Thymus (tissue), 11 donors: ENCODE data around the gene LARP4B. TPM values are rescaled to one million over a fixed set of nuclear protein-coding genes. Genes with fewer than 3 reads are reported as not detected.

ENCODE experiments used
- DNase-seq, 9 donors: peaks; one replicate each; pipeline ENCODE4 v3.0.0-alpha.2; 2013; ENCODE audit warnings: low spot score in 9 of 9, low read depth in 6 of 9, missing footprints in 1 of 9
- H3K27ac ChIP-seq, 2 donors: one replicate each; pipeline ENCODE4 v1.5.1; 2013; ENCODE audit warnings: control low read depth in 1 of 2, low read depth in 1 of 2, low read length in 1 of 2, mild to moderate bottlenecking in 1 of 2, moderate library complexity in 1 of 2
- H3K27me3 ChIP-seq, 2 donors: one replicate each; pipeline ENCODE4 v1.5.1; 2013; ENCODE audit warnings: low read length in 1 of 2; ENCODE audit not compliant: control insufficient read depth in 2 of 2, insufficient read depth in 1 of 2
- H3K36me3 ChIP-seq, 2 donors: one replicate each; pipeline ENCODE4 v1.5.1; 2013; ENCODE audit warnings: low read length in 1 of 2, mild to moderate bottlenecking in 1 of 2, moderate library complexity in 1 of 2; ENCODE audit not compliant: control insufficient read depth in 2 of 2, insufficient read depth in 2 of 2
- H3K4me1 ChIP-seq, 2 donors: one replicate each; pipeline ENCODE4 v1.5.1; 2013; ENCODE audit warnings: low read length in 2 of 2; ENCODE audit not compliant: control insufficient read depth in 2 of 2, insufficient read depth in 2 of 2
- H3K4me3 ChIP-seq, 2 donors: one replicate each; pipeline ENCODE4 v1.5.1; 2013; ENCODE audit warnings: low read length in 2 of 2, control low read depth in 1 of 2, mild to moderate bottlenecking in 1 of 2
- H3K9me3 ChIP-seq, 2 donors: one replicate each; pipeline ENCODE4 v1.5.1; 2013; ENCODE audit warnings: low read length in 1 of 2, mild to moderate bottlenecking in 1 of 2; ENCODE audit not compliant: control insufficient read depth in 2 of 2, insufficient read depth in 1 of 2
- WGBS: extraction: QIAGEN DNeasy Blood & Tissue Kit; methylation state at CpG from one replicate; pipeline ENCODE4 v1.1.7; 2013; 5-methylcytosine and 5-hydroxymethylcytosine counted together
- polyA plus RNA-seq: library from polyadenylated mRNA; stranded (reverse); fragments of 200-250 nt; gene quantifications from one replicate; pipeline ENCODE4 v1.2.3, GENCODE V29; 2013
- total RNA-seq: library from RNA; stranded (reverse); fragments of 120-200 nt; gene quantifications from one replicate; pipeline ENCODE4 v1.2.4, GENCODE V29; 2013
- donor health status: healthy.

The LARP4B gene
- total and polyA plus RNA-seq, 2 donors = 19.3 to 22.0 TPM

- peaks cover 17 to 44% of the 10 kb centered on the region in 2 donors for H3K36me3 ChIP-seq
- 96% methylated on average over 7 of the region's 7 CpGs for WGBS
- H3K27me3 ChIP-seq = no peaks in the 10 kb centered on the region
- H3K9me3 ChIP-seq = no peaks in the 10 kb centered on the region
- no peak for DNase-seq
- H3K4me1 ChIP-seq = no peaks in the 10 kb centered on the region
- no peak overlapping the region for H3K27ac ChIP-seq
- no peak overlapping the region for H3K4me3 ChIP-seq
Measured at GRCh38 chr10:870564-871166, 60.8 kb downstream of the LARP4B start.

GRCh38 chr10:869171-869570 is 62.3 kb downstream of the LARP4B start:
- Histone ChIP-seq H3K9me3 (no peaks in the 10 kb centered on the region), H3K36me3 (peaks cover 17 to 38% of the 10 kb centered on the region in 2 donors), H3K27ac (no peak overlapping the region), H3K27me3 (no peaks in the 10 kb centered on the region), H3K4me1 (no peaks in the 10 kb centered on the region), H3K4me3 (no peak overlapping the region)
- 96% methylated on average over 3 of the region's 3 CpGs for WGBS
- DNase-seq = no peak

DNA sequence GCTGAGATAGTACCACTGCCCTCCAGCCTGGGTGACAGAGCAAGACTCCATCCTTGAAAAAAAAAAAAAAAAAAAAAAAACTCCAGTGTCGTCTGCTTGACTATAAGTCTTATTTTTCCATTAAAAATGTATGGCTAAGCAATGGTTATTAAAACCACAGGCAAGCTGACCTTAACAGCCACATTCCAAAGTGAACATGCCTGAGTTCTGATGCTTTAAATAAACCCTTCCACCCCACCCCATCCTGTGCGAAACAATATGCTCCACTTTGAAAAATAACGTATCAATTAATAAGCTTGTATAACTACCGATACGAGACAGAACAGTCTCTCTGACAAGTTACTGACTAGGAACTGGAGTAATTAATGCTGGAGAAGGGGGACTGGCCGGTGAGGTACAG is 63.7 kb downstream of the LARP4B start:
- H3K36me3 ChIP-seq = peaks cover 20 to 44% of the 10 kb centered on the region in 2 donors
- H3K4me1 ChIP-seq = no peaks in the 10 kb centered on the region
- DNase-seq = no peak
- H3K9me3 ChIP-seq = no peaks in the 10 kb centered on the region
- no peak overlapping the region for H3K4me3 ChIP-seq
- WGBS = 99% methylated on average over 6 of the region's 6 CpGs
- H3K27ac ChIP-seq = no peak overlapping the region
- no peaks in the 10 kb centered on the region for H3K27me3 ChIP-seq

GRCh38 chr10:866577-866941 is 64.9 kb downstream of the LARP4B start:
- DNase-seq = no peak
- Histone ChIP-seq H3K36me3 (peaks cover 24 to 40% of the 10 kb centered on the region in 2 donors), H3K27me3 (no peaks in the 10 kb centered on the region), H3K4me1 (no peaks in the 10 kb centered on the region), H3K27ac (no peak overlapping the region), H3K9me3 (no peaks in the 10 kb centered on the region), H3K4me3 (no peak overlapping the region)
- 98% methylated on average over 4 of the region's 4 CpGs for WGBS

DNA sequence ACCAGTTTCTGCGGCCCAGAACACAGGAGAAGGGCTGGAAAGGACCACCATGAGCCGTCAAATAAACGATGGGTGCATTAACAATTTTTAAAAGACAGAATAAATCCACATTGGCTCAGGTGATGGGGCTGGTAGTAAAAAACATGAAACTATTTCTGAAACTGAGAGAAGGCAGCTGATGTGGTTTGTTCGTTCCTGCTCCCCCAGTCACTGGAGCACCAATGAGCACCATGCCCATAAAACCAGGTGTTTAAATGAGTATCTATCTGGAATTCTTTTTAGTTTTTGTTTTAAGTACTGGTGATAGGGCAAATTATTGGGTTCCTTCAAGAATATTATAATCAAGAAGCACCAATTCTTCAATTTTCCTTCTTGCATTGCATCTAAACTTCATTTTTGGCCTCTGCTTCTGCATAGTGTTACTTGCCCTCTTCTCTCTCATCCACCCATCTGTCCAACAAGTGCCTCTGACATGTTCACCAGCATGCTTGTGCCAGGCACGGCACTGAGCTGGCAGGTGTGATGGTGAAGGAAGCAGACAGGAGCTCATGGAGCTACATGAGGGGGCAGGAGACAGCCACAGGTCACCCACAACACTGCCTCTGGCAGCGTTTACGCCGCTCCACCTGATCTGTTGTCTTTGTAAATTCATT is 65.5 kb downstream of the LARP4B start:
- no peak overlapping the region for H3K27ac ChIP-seq
- WGBS = 99% methylated on average over 8 of the region's 8 CpGs
- H3K4me1 ChIP-seq = no peaks in the 10 kb centered on the region
- no peak for DNase-seq
- H3K36me3 ChIP-seq = peaks cover 21 to 39% of the 10 kb centered on the region in 2 donors
- no peaks in the 10 kb centered on the region for H3K27me3 ChIP-seq
- H3K4me3 ChIP-seq = no peak overlapping the region
- H3K9me3 ChIP-seq = no peaks in the 10 kb centered on the region

GRCh38 chr10:865257-865656 is 66.2 kb downstream of the LARP4B start:
- Histone ChIP-seq H3K9me3 (no peaks in the 10 kb centered on the region), H3K36me3 (peaks cover 25 to 38% of the 10 kb centered on the region in 2 donors), H3K4me1 (no peaks in the 10 kb centered on the region), H3K27me3 (no peaks in the 10 kb centered on the region), H3K27ac (no peak overlapping the region), H3K4me3 (no peak overlapping the region)
- 98% methylated on average over 8 of the region's 8 CpGs for WGBS
- no peak for DNase-seq

DNA sequence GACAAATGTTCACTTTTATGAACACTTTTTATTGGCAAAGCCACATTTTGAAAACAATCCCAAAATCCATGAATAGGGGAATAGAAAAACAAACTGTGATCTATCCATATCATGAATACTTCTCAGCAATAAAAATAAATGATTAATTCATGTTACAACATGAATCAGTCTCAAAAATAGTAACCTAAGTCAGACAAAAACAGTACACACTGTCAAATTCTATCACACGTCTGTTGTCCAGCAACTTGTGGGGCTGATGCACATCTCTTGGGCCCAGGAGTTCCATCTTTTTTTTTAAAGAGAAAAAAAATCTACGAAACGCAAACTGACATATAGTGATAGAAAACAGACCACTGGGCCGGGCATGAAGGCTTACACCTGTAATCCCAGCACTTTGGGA is 71.0 kb downstream of the LARP4B start:
- H3K9me3 ChIP-seq = no peaks in the 10 kb centered on the region
- H3K4me3 ChIP-seq = no peak overlapping the region
- H3K4me1 ChIP-seq = no peaks in the 10 kb centered on the region
- WGBS = 97% methylated on average over 4 of the region's 4 CpGs
- H3K36me3 ChIP-seq = peaks cover 26 to 42% of the 10 kb centered on the region in 2 donors
- H3K27ac ChIP-seq = no peak overlapping the region
- DNase-seq = no peak
- no peaks in the 10 kb centered on the region for H3K27me3 ChIP-seq

DNA sequence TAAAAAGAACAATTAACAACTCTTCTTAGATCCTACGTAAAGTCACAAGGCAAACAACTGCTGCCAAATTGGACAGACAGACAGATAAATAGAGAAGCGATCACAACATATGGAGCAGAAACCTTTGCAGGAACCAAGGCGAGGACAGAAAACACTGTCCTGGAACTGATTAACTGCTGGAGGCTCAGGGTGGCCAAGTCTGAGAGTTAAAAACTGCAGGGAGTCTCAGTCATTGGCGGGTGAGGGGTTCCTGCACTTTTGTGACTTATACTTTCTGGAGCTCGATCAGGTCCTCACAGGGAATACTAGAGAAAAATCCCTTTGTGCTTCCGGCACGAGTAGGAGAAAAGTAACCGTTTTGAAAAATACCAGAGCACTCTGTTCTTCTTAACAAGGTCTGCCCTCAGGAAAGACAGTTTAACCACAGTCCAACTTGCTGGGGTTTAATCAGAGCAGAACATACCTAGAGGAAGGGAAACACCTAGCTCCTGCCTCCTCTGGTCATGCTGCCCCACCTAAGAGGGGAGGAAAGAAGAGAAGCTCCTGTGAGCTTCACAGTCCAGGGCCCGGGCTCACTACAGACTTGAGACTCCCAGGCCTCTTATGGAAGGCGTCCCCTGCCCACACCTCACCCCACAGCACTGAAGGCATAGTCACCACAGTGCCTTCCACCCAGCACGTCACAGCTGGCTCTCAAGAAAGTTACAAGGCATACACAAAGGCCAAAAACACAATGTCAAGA is 74.9 kb downstream of the LARP4B start:
- H3K9me3 ChIP-seq = no peaks in the 10 kb centered on the region
- H3K27me3 ChIP-seq = no peaks in the 10 kb centered on the region
- 36% methylated on average over 11 of the region's 11 CpGs for WGBS
- peaks cover 20 to 43% of the 10 kb centered on the region in 2 donors for H3K36me3 ChIP-seq
- H3K4me3 ChIP-seq = no peak overlapping the region
- H3K27ac ChIP-seq = no peak overlapping the region
- H3K4me1 ChIP-seq = no peaks in the 10 kb centered on the region
- peak in 1 of 9 donors; percentile 3 for DNase-seq

- Histone ChIP-seq H3K9me3 (peaks cover 0 to 4% of the 10 kb centered on the region in 2 donors), H3K36me3 (peaks cover 16 to 42% of the 10 kb centered on the region in 2 donors), H3K27me3 (no peaks in the 10 kb centered on the region), H3K27ac (no peak overlapping the region), H3K4me1 (no peaks in the 10 kb centered on the region), H3K4me3 (no peak overlapping the region)
- no peak for DNase-seq
- 95% methylated on average over 5 of the region's 5 CpGs for WGBS
Measured at GRCh38 chr10:855671-856070, 75.8 kb downstream of the LARP4B start.
